ENCODE data around the gene CTSF. TPM values are rescaled to one million over a fixed set of nuclear protein-coding genes. Genes with fewer than 3 reads are reported as not detected.

CTSF gene
- total and polyA plus RNA-seq, 2 of the 8 experiments (the other 6 are each of a cell fraction or from before 2014, with no cell fraction given) = 0.58 to 2.3 TPM

DNA sequence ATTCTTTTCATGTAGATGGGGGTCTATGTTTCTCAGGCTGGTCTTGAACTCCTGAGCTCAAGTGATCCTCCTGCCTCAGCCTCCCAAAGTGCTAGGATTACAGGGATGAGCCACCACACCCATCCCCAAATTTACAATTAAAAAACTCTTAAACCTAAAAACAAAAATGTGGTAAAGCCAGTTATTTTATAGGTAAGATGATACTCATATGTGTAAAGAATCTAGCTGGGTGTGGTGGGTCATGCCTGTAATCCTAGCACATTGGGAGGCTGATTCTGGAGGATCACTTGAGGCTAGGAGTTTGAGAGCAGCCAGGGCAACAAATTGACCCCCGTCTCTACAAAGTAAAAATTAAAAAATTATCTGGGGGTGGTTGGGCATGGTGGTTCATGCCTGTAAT lies 44.1 kb upstream of the CTSF start (continued):
- TF ChIP-seq CTBP2 (IDR thresholded peaks at IDR 0.05; ENCODE audit: borderline replicate concordance, insufficient read depth, insufficient read length, low read length) (no peak), EP300 (IDR thresholded peaks at IDR 0.05; ENCODE audit: borderline replicate concordance in 1 of 2, low read depth in 2 of 2, low read length in 2 of 2) (no peak), POLR2AphosphoS5 (IDR thresholded peaks at IDR 0.05; ENCODE audit: low read depth, low read length) (no peak), JUND (IDR thresholded peaks at IDR 0.05; ENCODE audit: low read length) (no peak), SP4 (IDR thresholded peaks at IDR 0.05; ENCODE audit: low read length) (no peak)
- TF ChIP-seq, protein P1, sequence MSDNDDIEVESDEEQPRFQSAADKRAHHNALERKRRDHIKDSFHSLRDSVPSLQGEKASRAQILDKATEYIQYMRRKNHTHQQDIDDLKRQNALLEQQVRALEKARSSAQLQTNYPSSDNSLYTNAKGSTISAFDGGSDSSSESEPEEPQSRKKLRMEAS (IDR thresholded peaks at IDR 0.05) = no peak

Measured in H1 (cell line).